Panc1 (cell line): ENCODE measurements around the gene SERAC1. TPM values are rescaled to one million over a fixed set of nuclear protein-coding genes. Genes with fewer than 3 reads are reported as not detected.

ENCODE experiments used
- ATAC-seq: fragments of 200-7000 bp; cut with Tn5 transposase; 2 replicates; pipeline ENCODE4 v1.9.1; 2020; ENCODE audit warnings: mild to moderate bottlenecking, moderate library complexity
- BruUV-seq: library from RNA; stranded (reverse); fragments of 400-500 nt; replicated peaks from 2 replicates; lab custom pipeline; 2021; lab: Mats Ljungman, UMichigan
- CTCF ChIA-PET: fragments of 300-600 bp; sonication (Branson Sonifier 250); formaldehyde crosslinking; loops from one replicate; lab custom pipeline; 2022; ENCODE audit warnings: antibody characterized with exemption; lab: Charles Lee
- POLR2A ChIA-PET: fragments of 300-600 bp; sonication (Branson Sonifier 250); formaldehyde crosslinking; loops from one replicate; lab custom pipeline; 2022; ENCODE audit warnings: antibody characterized with exemption; lab: Charles Lee
- DNase-seq: peaks from one replicate; pipeline ENCODE4 v3.0.0-alpha.2; 2010; ENCODE audit warnings: low read depth, low spot score
- H3K27ac ChIP-seq: 2 replicates; pipeline ENCODE4 v1.5.1; 2011; ENCODE audit warnings: mild to moderate bottlenecking, low read length, inconsistent platforms
- H3K27me3 ChIP-seq: fragments of 200-500 bp; sonication (Bioruptor generic); 2 replicates; pipeline ENCODE4 v1.6.0; 2014; ENCODE audit warnings: low read length, inconsistent platforms; ENCODE audit not compliant: control insufficient read depth, insufficient read depth
- H3K36me3 ChIP-seq: fragments of 200-500 bp; sonication (Bioruptor generic); 2 replicates; pipeline ENCODE4 v1.5.1; 2014; ENCODE audit warnings: inconsistent platforms, mild to moderate bottlenecking, low read length, moderate library complexity; ENCODE audit not compliant: control insufficient read depth, insufficient read depth
- H3K4me1 ChIP-seq: 2 replicates; pipeline ENCODE4 v1.5.1; 2011; ENCODE audit warnings: inconsistent platforms, mild to moderate bottlenecking, low read length, moderate library complexity; ENCODE audit not compliant: control insufficient read depth, insufficient read depth
- H3K4me3 ChIP-seq, 2 experiments: 2 replicates each; pipeline ENCODE4 v1.5.1; 2011 to 2012; ENCODE audit warnings: low read depth in 2 of 2, low read length in 2 of 2, mild to moderate bottlenecking in 2 of 2, inconsistent platforms in 1 of 2, moderate library complexity in 1 of 2
- H3K9me3 ChIP-seq: fragments of 200-500 bp; sonication (Bioruptor generic); 2 replicates; pipeline ENCODE4 v1.5.1; 2014; ENCODE audit warnings: low read depth, mild to moderate bottlenecking, inconsistent platforms, low read length, moderate library complexity; ENCODE audit not compliant: control insufficient read depth, insufficient read depth
- POLR2AphosphoS5 ChIP-seq: IDR thresholded peaks from 2 replicates; pipeline ENCODE4 v1.6.1; 2012; ENCODE audit warnings: mild to moderate bottlenecking, low read depth, low read length, moderate library complexity
- SIN3A ChIP-seq: IDR thresholded peaks from 2 replicates; pipeline ENCODE4 v1.6.1; 2012; ENCODE audit warnings: low read depth, mild to moderate bottlenecking, low read length, moderate library complexity, borderline replicate concordance; ENCODE audit not compliant: insufficient read depth
- TCF7L2 ChIP-seq: IDR thresholded peaks from 2 replicates; pipeline ENCODE4 v1.6.1; 2011; ENCODE audit warnings: mild to moderate bottlenecking, low read depth, low read length, inconsistent platforms
- in situ Hi-C: cut with HindIII; loops from 2 replicates; pipeline ENCODE4 v1.10.0; 2016; ENCODE audit warnings: low sequenced_read_pairs, low pct_unique_long_range_greater_than_20kb
- intact Hi-C: fragments of 100-400 bp; cut with micrococcal nuclease; formaldehyde crosslinking; loops from one replicate; pipeline ENCODE4 v1.10.0; 2022; ENCODE audit not compliant: unreplicated experiment
- total RNA-seq: library from RNA; stranded (reverse); gene quantifications from one replicate; pipeline ENCODE4 v1.2.1, GENCODE V29; 2021; ENCODE audit not compliant: unreplicated experiment
- TF ChIP-seq, protein P1 (sequence below): fragments of 450-650 bp; IDR thresholded peaks from 2 replicates; pipeline ENCODE4 v1.5.1; 2017; ENCODE audit warnings: mild to moderate bottlenecking
- TF ChIP-seq, protein P2 (sequence below), 2 experiments: IDR thresholded peaks; 2 replicates each; pipeline ENCODE4 v1.6.1; 2011 to 2012; ENCODE audit warnings: low read depth in 2 of 2, control low read depth in 1 of 2, low read length in 1 of 2, mild to moderate bottlenecking in 1 of 2, moderate library complexity in 1 of 2; ENCODE audit not compliant: insufficient read depth in 1 of 2

Gene SERAC1
- total RNA-seq, 1 experiment from 2014 or later: 8.2 TPM

DNA sequence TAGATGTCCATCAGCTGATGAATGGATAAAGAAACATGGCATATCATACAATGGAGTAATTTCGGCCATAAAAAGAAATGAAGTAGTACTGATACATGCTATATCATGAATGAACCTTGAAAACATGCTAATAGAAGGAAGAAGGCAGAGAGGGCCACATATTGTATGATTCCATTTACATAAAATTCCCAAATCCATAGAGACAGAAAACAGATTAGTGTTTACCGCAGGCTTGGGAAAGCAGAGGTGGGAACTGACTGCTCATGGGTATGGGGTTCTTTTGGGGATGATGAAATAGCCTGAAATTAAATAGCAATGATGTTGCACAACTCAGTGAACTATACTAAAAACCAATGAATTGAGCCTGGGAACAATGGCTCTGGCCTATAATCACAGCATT lies 58.3 kb downstream of the SERAC1 start:
- H3K27ac ChIP-seq: no peak overlapping the region
- H3K4me3 ChIP-seq: no peak overlapping the region
- BruUV-seq: no TSS peak
- ATAC-seq (no peak), DNase-seq (no peak)
- no peaks in the 10 kb centered on the region for H3K9me3 ChIP-seq
- in situ Hi-C loops (no loop called here), intact Hi-C loops (no loop called here)
- TF ChIP-seq, protein P1, sequence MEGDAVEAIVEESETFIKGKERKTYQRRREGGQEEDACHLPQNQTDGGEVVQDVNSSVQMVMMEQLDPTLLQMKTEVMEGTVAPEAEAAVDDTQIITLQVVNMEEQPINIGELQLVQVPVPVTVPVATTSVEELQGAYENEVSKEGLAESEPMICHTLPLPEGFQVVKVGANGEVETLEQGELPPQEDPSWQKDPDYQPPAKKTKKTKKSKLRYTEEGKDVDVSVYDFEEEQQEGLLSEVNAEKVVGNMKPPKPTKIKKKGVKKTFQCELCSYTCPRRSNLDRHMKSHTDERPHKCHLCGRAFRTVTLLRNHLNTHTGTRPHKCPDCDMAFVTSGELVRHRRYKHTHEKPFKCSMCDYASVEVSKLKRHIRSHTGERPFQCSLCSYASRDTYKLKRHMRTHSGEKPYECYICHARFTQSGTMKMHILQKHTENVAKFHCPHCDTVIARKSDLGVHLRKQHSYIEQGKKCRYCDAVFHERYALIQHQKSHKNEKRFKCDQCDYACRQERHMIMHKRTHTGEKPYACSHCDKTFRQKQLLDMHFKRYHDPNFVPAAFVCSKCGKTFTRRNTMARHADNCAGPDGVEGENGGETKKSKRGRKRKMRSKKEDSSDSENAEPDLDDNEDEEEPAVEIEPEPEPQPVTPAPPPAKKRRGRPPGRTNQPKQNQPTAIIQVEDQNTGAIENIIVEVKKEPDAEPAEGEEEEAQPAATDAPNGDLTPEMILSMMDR: no peak
- no peak for TF ChIP-seq SIN3A
- TF ChIP-seq TCF7L2: no peak
- TF ChIP-seq, protein P2, sequence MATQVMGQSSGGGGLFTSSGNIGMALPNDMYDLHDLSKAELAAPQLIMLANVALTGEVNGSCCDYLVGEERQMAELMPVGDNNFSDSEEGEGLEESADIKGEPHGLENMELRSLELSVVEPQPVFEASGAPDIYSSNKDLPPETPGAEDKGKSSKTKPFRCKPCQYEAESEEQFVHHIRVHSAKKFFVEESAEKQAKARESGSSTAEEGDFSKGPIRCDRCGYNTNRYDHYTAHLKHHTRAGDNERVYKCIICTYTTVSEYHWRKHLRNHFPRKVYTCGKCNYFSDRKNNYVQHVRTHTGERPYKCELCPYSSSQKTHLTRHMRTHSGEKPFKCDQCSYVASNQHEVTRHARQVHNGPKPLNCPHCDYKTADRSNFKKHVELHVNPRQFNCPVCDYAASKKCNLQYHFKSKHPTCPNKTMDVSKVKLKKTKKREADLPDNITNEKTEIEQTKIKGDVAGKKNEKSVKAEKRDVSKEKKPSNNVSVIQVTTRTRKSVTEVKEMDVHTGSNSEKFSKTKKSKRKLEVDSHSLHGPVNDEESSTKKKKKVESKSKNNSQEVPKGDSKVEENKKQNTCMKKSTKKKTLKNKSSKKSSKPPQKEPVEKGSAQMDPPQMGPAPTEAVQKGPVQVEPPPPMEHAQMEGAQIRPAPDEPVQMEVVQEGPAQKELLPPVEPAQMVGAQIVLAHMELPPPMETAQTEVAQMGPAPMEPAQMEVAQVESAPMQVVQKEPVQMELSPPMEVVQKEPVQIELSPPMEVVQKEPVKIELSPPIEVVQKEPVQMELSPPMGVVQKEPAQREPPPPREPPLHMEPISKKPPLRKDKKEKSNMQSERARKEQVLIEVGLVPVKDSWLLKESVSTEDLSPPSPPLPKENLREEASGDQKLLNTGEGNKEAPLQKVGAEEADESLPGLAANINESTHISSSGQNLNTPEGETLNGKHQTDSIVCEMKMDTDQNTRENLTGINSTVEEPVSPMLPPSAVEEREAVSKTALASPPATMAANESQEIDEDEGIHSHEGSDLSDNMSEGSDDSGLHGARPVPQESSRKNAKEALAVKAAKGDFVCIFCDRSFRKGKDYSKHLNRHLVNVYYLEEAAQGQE (IDR thresholded peaks at IDR 0.05; ENCODE audit: insufficient read depth in 1 of 2, low read depth in 2 of 2, low read length in 1 of 2): no peak
- no peak for TF ChIP-seq POLR2AphosphoS5
- no peaks in the 10 kb centered on the region for H3K4me1 ChIP-seq
- no peaks in the 10 kb centered on the region for H3K27me3 ChIP-seq
- H3K36me3 ChIP-seq: peaks cover 3% of the 10 kb centered on the region; the same call in 1 of the 2 replicates
- ChIA-PET POLR2A (no interaction called here), CTCF (no interaction called here)

DNA sequence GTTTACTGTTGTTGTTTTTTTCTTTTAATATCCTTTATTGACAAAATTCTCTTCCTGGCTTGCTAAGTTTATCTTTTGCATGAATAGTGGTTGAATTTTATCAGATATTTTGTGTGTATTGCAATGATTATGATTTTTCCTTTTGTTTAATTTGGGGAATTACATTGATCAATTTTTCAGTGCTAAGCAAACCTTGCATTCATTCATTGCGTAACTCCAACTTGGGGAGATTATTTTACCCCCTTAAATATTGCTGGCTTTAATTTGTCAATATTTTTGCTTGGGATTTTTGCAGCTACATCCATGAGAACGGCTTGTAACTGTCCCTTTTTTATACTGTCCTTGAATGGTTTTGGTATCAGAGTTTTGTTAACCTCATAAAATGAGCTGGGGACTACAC lies 63.4 kb downstream of the SERAC1 start:
- CTCF ChIA-PET: no interaction called here

More for the DNA sequence above, 63.4 kb downstream of the SERAC1 start:
- no peaks in the 10 kb centered on the region for H3K27me3 ChIP-seq
- ATAC-seq (no peak), DNase-seq (no peak)
- no peak overlapping the region for H3K27ac ChIP-seq
- H3K4me1 ChIP-seq: no peaks in the 10 kb centered on the region
- intact Hi-C loops (no loop called here), in situ Hi-C loops (no loop called here)
- BruUV-seq: no TSS peak
- POLR2A ChIA-PET: no interaction called here
- TF ChIP-seq, protein P2 (IDR thresholded peaks at IDR 0.05; ENCODE audit: insufficient read depth in 1 of 2, low read depth in 2 of 2, low read length in 1 of 2): no peak
- no peak for TF ChIP-seq TCF7L2
- TF ChIP-seq POLR2AphosphoS5: no peak
- TF ChIP-seq, protein P1: no peak
- TF ChIP-seq SIN3A: no peak
- H3K4me3 ChIP-seq: no peak overlapping the region
- H3K9me3 ChIP-seq: no peaks in the 10 kb centered on the region
- H3K36me3 ChIP-seq: no peaks in the 10 kb centered on the region
